Dendritic cell treated with granulocyte-macrophage colony-stimulating factor and Interleukin-4, amounts not matched to agents 40 ng/mL and 50 ng/mL, for 4 days (primary cell): ENCODE data around the gene KCNC1.

Source experiments
- H3K27ac Mint-ChIP-seq: one replicate; pipeline ENCODE4 v1.8.0; 2022; ENCODE audit warnings: mild to moderate bottlenecking, mixed read lengths
- H3K27me3 Mint-ChIP-seq: one replicate; pipeline ENCODE4 v1.8.0; 2022; ENCODE audit warnings: mild to moderate bottlenecking, mixed read lengths
- H3K36me3 Mint-ChIP-seq: one replicate; pipeline ENCODE4 v1.8.0; 2022; ENCODE audit warnings: low read depth, mixed read lengths
- H3K4me1 Mint-ChIP-seq: one replicate; pipeline ENCODE4 v1.8.0; 2022; ENCODE audit warnings: low read depth, mixed read lengths
- H3K4me3 Mint-ChIP-seq: one replicate; pipeline ENCODE4 v1.8.0; 2022; ENCODE audit warnings: mild to moderate bottlenecking, moderate library complexity, mixed read lengths
- H3K9me3 Mint-ChIP-seq: one replicate; pipeline ENCODE4 v1.8.0; 2022; ENCODE audit warnings: mixed read lengths
- intact Hi-C: fragments of 100-400 bp; cut with micrococcal nuclease; formaldehyde crosslinking; loops from one replicate; pipeline ENCODE4 v1.15.0; 2022

Gene KCNC1

GRCh38 chr11:17773674-17774073, 39.1 kb downstream of the KCNC1 start:
- Mint-ChIP-seq H3K4me3 (no peak overlapping the region), H3K36me3 (no peaks in the 10 kb centered on the region), H3K4me1 (no peaks in the 10 kb centered on the region), H3K9me3 (no peaks in the 10 kb centered on the region), H3K27me3 (no peaks in the 10 kb centered on the region), H3K27ac (no peak overlapping the region)
- intact Hi-C loops, result no loop called here

GRCh38 chr11:17774232-17775034, 39.9 kb downstream of the KCNC1 start:
- H3K9me3 Mint-ChIP-seq, result no peaks in the 10 kb centered on the region

GRCh38 chr11:17775035-17775348, 40.4 kb downstream of the KCNC1 start:
- Mint-ChIP-seq H3K4me3 (no peak overlapping the region), H3K9me3 (no peaks in the 10 kb centered on the region), H3K36me3 (no peaks in the 10 kb centered on the region), H3K27me3 (no peaks in the 10 kb centered on the region), H3K27ac (no peak overlapping the region), H3K4me1 (no peaks in the 10 kb centered on the region)
- intact Hi-C loops, result no loop called here

More at GRCh38 chr11:17774232-17775034, 39.9 kb downstream of the KCNC1 start:
- no peaks in the 10 kb centered on the region for H3K36me3 Mint-ChIP-seq
- intact Hi-C loops, result no loop called here
- H3K27me3 Mint-ChIP-seq, result no peaks in the 10 kb centered on the region
- no peak overlapping the region for H3K4me3 Mint-ChIP-seq
- no peak overlapping the region for H3K27ac Mint-ChIP-seq
- no peaks in the 10 kb centered on the region for H3K4me1 Mint-ChIP-seq

DNA sequence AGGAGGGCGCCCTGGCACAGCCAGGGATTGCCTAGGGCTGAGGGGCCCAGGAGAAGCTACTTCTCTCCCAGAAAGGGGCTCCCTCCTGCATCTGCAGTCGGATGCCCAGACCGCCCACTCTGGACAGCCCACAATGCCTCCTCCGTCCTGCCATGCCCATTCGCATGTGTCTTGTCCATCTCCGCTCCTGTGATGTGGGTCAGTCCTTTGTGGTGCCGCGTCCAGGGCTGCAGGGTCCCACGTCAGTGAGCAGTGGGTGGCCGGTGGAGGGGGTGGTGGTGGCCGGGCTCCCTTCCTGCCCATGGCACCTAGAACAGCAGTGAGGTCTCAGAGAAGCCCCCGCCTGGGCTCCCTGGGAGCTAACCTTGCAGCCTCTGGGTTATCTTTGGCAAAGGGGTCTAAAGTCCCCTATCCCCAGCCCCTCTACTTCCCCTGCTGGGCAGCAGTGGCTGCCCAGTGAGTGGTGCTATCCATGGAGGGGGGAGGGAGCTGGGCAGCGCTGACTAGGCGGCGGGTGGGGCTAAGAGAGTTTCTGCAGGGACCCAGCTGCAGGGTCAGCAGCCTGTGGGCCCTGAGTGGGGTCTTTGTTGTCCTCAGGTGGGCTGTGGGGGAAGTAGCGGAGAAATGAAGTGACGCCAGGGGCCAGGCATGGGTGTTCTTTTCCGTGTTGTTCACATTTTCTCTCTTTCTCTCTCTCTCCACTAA, 41.1 kb downstream of the KCNC1 start:
- H3K9me3 Mint-ChIP-seq, result no peaks in the 10 kb centered on the region
- H3K4me3 Mint-ChIP-seq, result no peak overlapping the region
- no peaks in the 10 kb centered on the region for H3K27me3 Mint-ChIP-seq
- intact Hi-C loops, result no loop called here
- no peaks in the 10 kb centered on the region for H3K4me1 Mint-ChIP-seq
- H3K36me3 Mint-ChIP-seq, result no peaks in the 10 kb centered on the region
- no peak overlapping the region for H3K27ac Mint-ChIP-seq

DNA sequence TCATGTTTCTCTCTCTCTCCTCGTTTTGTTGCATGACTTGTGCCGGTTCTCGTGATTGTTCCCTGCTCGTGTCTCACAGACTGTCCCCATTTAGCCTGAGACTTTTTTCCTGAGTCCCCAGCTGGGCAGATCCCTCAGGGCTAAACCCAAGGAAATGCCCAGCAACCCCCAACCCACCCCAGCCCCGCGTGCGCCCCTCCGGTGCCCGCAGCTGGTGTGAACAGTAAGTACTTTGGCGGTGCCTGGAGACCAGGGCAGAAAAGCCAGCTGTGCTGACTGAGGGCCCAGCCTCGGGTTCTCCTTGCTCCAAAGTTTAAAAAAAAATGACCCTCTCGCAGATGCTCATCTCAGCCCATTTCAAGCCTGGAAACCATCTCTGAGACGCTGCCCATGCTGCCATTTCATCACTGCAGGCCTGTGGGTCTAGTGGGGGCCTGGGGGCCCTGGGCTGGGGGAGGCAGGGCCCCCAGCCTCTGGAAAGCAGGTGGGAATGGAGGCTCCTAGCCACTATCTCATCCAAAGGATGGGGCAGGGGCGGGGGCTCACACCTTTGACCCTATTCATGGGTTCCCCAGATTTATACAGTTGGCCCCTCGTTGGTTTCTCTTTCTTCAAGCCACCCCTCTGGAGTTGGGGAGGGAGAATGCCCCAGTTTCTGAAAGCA, 41.8 kb downstream of the KCNC1 start:
- intact Hi-C loops, result no loop called here
- Mint-ChIP-seq H3K27me3 (no peaks in the 10 kb centered on the region), H3K4me3 (no peak overlapping the region), H3K36me3 (no peaks in the 10 kb centered on the region), H3K9me3 (no peaks in the 10 kb centered on the region), H3K27ac (no peak overlapping the region), H3K4me1 (no peaks in the 10 kb centered on the region)

GRCh38 chr11:17777086-17777737, 42.6 kb downstream of the KCNC1 start:
- H3K27ac Mint-ChIP-seq, result no peak overlapping the region
- no peaks in the 10 kb centered on the region for H3K27me3 Mint-ChIP-seq
- no peaks in the 10 kb centered on the region for H3K9me3 Mint-ChIP-seq
- intact Hi-C loops, result no loop called here
- H3K36me3 Mint-ChIP-seq, result no peaks in the 10 kb centered on the region
- H3K4me1 Mint-ChIP-seq, result no peaks in the 10 kb centered on the region
- H3K4me3 Mint-ChIP-seq, result no peak overlapping the region

DNA sequence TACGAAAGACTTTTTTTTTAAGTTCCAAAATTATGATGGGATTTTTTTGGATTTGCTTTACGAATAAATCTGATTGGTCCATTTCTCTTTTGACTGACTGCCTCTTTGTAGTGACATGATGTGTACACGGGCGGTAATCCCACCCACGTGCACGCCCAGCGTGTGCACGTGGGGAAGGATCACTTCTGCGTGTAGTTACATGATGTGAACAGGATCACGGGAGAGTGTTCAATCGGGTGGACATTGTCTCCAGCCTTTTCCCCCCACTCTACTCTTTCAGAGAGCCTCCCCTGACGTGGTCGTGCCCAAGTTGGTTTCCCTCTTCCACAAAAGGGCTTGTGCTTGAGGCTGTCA, 43.1 kb downstream of the KCNC1 start:
- H3K4me1 Mint-ChIP-seq, result no peaks in the 10 kb centered on the region
- H3K27me3 Mint-ChIP-seq, result no peaks in the 10 kb centered on the region
- no peaks in the 10 kb centered on the region for H3K9me3 Mint-ChIP-seq
- intact Hi-C loops, result no loop called here
- no peak overlapping the region for H3K4me3 Mint-ChIP-seq
- no peaks in the 10 kb centered on the region for H3K36me3 Mint-ChIP-seq
- H3K27ac Mint-ChIP-seq, result no peak overlapping the region

DNA sequence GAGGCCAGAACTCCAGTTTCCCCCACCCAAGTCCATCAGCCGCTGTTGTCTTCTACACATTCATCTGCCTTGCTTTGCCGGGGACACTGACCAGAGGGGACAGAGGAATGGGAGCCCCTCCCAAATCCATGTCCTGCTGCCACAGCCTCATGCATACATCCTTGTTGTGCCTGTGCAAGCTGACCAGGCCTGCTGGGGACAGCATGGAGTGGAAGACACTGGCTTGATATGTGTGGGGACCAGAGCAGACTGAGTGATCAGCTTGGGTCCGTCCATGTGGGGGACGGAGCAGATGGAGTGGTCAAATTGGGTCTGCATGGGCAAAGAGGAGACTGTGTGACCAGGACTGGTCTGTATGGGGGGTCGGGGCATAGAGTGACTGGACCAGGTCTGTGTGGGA, 43.8 kb downstream of the KCNC1 start:
- Mint-ChIP-seq H3K36me3 (no peaks in the 10 kb centered on the region), H3K4me1 (no peaks in the 10 kb centered on the region), H3K27me3 (no peaks in the 10 kb centered on the region), H3K4me3 (no peak overlapping the region), H3K27ac (no peak overlapping the region), H3K9me3 (no peaks in the 10 kb centered on the region)
- intact Hi-C loops, result no loop called here

DNA sequence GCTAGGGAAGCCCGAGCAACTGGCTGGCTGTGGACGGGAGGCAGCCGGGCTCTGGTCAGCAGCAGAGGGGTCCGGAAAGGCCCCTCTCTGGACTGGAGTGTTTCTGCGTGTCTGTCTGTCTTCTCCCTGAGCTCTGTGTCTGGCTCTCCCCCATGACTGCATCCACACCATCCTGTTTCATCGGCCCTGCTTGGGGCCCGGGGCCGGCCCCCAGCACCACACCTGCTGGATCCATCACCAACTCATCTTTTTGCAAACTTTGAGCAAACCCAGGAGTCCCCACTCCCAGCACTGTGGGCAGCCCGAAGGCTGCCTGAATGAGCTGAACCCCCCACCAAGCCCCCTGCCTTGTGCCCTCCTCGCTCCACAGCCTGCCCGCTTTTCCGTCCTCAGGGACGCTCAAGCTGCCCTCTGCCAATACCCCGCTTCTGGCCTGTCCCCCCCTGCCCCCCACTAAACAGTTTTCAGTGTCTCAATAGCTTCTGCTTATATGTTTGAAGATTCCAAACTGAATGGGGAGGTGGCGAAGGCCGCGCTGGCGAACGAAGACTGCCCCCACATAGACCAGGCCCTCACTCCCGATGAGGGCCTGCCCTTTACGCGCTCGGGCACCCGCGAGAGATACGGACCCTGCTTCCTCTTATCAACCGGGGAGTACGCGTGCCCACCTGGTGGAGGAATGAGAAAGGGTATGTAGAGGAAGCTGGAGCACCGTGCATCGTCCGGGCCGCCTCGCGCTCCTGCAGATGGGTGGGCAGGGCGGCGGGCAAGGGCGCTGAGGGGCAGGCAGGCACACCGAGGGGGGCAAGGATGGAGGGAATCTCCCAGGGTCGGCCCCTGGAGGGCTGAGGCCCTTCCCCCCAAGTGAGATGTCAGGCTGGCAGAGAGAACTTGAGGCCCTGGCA, 44.6 kb downstream of the KCNC1 start:
- no peak overlapping the region for H3K27ac Mint-ChIP-seq
- intact Hi-C loops, result no loop called here
- no peaks in the 10 kb centered on the region for H3K27me3 Mint-ChIP-seq
- H3K4me1 Mint-ChIP-seq, result no peaks in the 10 kb centered on the region
- no peak overlapping the region for H3K4me3 Mint-ChIP-seq
- H3K36me3 Mint-ChIP-seq, result no peaks in the 10 kb centered on the region
- no peaks in the 10 kb centered on the region for H3K9me3 Mint-ChIP-seq

GRCh38 chr11:17779861-17780594, 45.4 kb downstream of the KCNC1 start:
- H3K36me3 Mint-ChIP-seq, result no peaks in the 10 kb centered on the region
- no peak overlapping the region for H3K27ac Mint-ChIP-seq
- intact Hi-C loops, result no loop called here
- no peaks in the 10 kb centered on the region for H3K9me3 Mint-ChIP-seq
- no peak overlapping the region for H3K4me3 Mint-ChIP-seq
- H3K27me3 Mint-ChIP-seq, result no peaks in the 10 kb centered on the region
- no peaks in the 10 kb centered on the region for H3K4me1 Mint-ChIP-seq

- intact Hi-C loops, result no loop called here
- H3K36me3 Mint-ChIP-seq, result no peaks in the 10 kb centered on the region
- H3K27me3 Mint-ChIP-seq, result no peaks in the 10 kb centered on the region
- no peaks in the 10 kb centered on the region for H3K9me3 Mint-ChIP-seq
- H3K27ac Mint-ChIP-seq, result no peak overlapping the region
- no peaks in the 10 kb centered on the region for H3K4me1 Mint-ChIP-seq
- H3K4me3 Mint-ChIP-seq, result no peak overlapping the region
Observed at GRCh38 chr11:17780668-17781067, 46.1 kb downstream of the KCNC1 start.

- no peaks in the 10 kb centered on the region for H3K36me3 Mint-ChIP-seq
- H3K4me1 Mint-ChIP-seq, result no peaks in the 10 kb centered on the region
- H3K27ac Mint-ChIP-seq, result no peak overlapping the region
- no peaks in the 10 kb centered on the region for H3K27me3 Mint-ChIP-seq
- intact Hi-C loops, result no loop called here
- H3K4me3 Mint-ChIP-seq, result no peak overlapping the region
- no peaks in the 10 kb centered on the region for H3K9me3 Mint-ChIP-seq
Observed at GRCh38 chr11:17781221-17781620, 46.6 kb downstream of the KCNC1 start.

DNA sequence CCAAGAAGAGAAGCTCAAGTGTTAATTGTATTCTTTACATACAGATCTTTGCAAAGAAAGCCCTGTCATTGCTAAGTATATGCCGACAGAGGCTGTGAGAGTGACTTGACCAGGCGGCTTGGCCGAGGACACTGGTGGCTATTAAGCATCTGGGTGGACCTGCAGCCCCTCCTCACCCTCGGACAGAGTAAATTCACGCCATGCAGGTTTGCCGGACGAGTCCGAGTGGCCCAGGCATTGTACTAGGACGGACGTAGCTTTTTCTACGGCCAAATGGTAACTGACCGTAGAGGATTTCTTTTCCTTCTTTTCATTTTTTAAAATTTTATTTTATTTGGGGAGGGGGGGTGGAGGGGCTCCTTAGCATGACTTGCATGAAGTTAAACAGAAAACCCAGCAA, 47.0 kb downstream of the KCNC1 start:
- H3K4me3 Mint-ChIP-seq, result no peak overlapping the region
- H3K4me1 Mint-ChIP-seq, result no peaks in the 10 kb centered on the region
- no peaks in the 10 kb centered on the region for H3K27me3 Mint-ChIP-seq
- H3K36me3 Mint-ChIP-seq, result no peaks in the 10 kb centered on the region
- no peak overlapping the region for H3K27ac Mint-ChIP-seq
- intact Hi-C loops, result no loop called here
- H3K9me3 Mint-ChIP-seq, result no peaks in the 10 kb centered on the region
